ENCODE measurements around the gene ST6GALNAC3.
A peak's percentile ranks its signal among the peaks of the same experiment; 100 is the strongest.
"Not testable (repeated sequence)": the region's sequence is repeated elsewhere in the genome, so short reads cannot be mapped to it uniquely, and the experiment has no call there.

ST6GALNAC3 gene

DNA sequence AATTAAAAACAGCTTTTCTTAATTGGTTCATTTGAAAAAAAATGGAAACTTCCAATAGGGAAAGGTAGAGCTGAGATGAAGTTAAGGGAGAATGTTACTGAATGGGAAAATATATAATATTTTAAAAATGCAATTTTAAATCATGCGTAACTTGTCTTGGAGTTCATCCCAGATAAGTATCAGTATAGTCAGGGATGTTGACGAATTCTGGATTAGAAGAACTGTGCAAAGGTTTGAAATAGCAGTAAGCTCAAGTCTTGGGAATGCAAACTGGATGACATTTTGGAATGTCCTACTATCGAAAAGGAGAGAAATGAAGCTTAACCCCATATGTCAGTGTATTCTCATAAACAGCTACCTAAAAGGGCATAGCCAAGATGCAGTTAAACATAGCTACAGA lies 4.0 kb upstream of the ST6GALNAC3 start:
- DNase-seq (ENCODE audit: low spot score) (no peak), FAIRE-seq (no peak)

DNA sequence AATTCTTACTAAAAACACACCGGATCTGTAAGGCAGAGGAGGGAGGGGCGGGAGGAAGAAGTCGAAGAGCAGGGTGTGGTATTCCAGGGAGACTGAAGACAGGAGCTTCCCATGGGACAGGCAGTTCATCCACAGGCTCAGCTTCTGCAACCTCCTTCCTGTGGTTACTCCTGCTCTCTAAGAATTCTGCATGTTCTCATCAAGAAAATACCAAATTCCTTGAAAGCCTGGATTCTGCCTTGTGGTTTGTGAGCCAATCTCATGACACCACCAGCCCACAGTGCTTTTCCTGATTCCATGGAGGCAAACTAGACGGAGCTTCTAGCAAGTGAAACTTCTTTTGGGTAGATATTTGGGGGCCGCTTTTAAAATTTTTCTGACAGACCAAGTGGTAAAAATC lies 1.1 kb upstream of the ST6GALNAC3 start:
- peak; percentile 73 for DNase-seq (ENCODE audit: low spot score)
- no peak for FAIRE-seq

DNA sequence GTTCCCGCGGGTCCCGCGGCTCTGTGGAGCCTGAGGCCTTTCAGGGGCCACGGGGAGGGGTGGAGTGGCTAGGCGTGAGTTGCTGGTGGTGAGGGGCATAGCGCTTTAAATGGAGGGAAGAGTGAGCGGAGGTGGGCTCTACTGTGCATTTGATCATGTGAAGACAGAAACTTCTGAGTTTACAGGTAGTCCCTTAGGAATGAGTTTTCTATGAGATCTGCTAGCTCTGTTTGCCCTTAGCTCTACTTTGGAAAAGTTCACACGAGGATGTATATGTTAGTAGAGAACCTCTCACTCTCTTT lies 593 bp downstream of the ST6GALNAC3 start:
- FAIRE-seq: no peak
- no peak for DNase-seq (ENCODE audit: low spot score)

DNA sequence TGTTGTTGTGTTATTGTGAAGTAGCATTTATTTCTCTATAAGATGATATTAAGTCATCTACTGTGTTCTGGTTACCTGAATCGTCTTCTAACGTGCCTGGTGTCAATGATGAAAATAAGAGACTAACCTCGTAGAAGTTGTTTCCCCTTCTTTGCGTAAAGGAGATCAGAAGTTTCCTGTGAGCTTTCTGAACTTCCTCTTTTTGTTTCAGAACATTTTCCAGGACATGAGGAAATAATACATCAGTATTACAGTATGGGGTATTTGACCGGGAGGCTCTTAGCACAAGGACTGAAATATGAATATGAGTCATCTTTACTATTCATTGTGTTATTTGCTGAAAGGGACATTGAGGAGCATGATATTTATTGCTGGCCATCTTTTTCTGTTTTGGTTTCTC lies 1.3 kb downstream of the ST6GALNAC3 start:
- DNase-seq (ENCODE audit: low spot score) (no peak), FAIRE-seq (no peak)

DNA sequence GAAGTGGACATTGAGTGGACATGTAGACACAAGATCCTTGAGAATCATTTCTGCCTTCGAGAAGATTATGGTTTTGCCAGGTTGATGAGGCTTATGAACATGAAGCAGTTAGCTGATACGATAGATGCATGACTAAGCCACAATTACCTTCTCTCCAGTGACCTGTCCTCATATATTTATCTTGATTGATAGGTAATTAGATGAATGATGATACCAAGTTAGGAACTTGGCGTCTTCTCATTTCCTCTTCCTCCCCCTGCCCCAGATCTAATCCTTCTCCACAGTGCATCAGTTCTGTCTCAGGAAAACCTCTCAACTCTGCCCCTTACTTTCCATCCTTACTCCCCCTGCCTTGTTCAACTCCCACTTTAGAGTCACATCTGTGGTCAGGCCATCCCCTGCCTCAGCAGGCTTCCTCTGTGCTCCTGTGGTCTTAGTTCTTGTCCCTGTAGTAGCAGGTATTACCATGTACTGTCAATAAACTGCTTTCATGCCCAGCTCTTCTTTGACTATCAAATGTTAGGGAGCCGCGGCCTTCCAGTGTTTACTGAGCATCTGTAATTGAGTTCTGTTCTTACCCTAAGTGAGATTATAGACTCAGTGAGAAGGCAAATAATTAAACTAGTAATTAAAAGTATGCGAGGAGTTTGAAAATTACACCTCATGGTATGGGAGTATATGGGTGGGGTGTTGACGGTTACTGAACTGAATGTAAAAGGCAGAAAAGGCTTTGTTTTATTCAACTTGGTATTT lies 5.1 kb downstream of the ST6GALNAC3 start:
- DNase-seq (ENCODE audit: low spot score) (no peak), FAIRE-seq (no peak)

DNA sequence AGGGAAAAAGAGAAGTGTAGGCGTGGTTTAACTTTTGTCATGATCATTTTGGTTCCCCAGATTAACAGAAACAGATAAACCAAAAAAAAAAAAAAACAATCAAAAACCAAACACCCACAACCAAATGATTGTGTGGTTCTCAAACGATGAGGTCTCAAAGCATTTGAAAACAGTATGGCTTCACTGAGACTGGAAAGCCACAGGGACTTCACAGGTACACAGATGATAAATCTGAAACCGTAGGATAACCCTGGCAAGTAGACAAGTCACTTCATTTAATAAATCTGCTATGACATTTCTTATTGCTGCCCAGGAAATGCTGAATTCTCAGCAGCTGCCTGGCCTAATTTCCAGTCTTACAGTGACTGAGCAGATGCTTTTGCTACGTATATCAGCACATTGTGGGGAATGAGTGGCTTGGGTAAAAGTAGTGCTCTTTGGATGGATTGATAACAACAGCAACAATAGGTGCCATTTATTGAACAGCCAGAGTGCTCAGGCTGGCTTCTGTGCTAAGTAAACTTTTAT lies 6.1 kb downstream of the ST6GALNAC3 start:
- DNase-seq (ENCODE audit: low spot score): no peak
- no peak for FAIRE-seq

DNA sequence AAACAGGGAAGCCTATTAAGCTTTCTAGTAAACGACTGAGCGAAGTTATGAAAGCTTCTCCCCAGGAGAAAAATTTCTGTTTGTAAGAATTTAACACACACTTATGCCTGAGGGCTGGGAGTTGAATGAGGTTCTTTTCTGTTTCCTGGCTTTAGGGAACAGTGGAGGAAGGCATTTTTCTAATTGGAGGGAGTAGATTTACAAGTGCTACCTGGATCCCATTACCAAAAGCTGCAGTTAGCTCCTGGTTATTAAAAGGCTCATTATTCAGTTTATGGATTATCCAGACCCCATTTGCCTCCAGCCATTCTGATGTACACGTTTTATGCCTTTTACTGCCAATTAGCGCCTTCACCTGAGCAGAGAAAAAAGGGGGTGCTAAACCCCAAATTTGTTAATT lies 7.5 kb downstream of the ST6GALNAC3 start:
- DNase-seq (ENCODE audit: low spot score) (no peak), FAIRE-seq (no peak)

DNA sequence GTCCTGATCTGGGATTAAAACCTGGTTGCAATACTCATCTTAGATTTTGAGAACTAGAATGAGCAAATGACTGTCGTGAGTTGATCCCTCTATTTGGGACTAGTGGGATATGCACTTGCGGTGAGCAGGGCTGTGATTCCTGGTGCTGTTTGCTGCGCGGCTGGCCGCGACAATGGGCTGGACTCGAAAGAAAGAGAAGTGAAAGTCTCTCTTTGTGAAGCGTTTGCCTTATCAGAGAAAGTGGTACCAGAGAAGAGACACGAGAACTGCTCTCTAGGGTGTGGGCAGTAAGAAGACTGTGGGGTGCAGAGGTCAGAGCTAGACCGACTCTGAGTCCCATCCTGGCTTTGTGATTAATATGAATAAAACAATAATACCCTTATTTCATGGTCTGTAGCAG lies 8.6 kb downstream of the ST6GALNAC3 start:
- DNase-seq (ENCODE audit: low spot score) (no peak), FAIRE-seq (no peak)

DNA sequence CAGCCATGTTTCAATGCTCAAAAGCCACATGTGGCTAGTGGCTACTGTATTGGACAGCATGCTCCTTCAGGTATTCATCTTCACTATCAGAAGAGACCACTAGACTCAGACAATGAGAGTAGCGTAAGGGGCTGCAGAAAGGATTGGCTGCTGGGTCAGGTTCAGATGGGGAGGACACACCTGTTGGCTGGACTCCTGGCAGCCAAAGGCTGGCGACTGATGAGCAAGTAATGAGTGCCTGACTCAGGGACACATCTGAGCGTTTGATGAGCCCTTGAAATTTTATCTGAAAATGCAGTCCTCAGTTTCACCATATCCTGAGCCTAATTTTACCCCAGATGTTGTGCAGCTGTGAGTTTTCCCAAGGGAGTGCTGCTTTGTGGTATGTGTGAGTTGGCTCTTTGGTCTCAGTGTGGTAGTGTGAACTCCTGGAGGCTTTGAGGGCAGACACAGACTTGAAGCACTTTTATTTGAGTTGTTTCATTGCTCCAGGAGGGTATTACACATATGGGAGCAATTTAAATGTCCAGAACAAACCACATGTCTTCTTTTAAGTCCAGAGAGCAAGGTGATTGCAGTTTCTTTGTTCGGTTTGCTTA lies 9.6 kb downstream of the ST6GALNAC3 start:
- DNase-seq (ENCODE audit: low spot score) (no peak), FAIRE-seq (no peak)

DNA sequence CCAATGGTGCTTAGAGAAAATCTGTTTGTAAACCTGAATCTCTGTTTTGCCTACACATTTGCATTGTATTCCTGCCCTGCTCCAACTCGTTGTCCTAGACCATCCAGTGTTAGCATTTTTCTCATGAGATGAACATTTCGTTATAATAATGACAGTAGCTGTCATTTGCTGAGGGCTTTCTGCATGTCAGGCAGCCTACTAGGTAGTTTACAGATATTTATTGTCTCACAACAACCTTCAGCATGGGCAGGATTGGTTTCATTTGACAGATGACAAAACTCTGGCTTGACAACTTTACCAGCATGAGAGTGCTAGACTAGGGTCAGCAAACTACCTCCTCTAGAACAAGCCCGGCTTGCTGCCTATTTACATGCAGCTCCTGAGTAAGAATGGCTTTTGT lies 10.1 kb downstream of the ST6GALNAC3 start:
- FAIRE-seq (no peak), DNase-seq (ENCODE audit: low spot score) (no peak)

DNA sequence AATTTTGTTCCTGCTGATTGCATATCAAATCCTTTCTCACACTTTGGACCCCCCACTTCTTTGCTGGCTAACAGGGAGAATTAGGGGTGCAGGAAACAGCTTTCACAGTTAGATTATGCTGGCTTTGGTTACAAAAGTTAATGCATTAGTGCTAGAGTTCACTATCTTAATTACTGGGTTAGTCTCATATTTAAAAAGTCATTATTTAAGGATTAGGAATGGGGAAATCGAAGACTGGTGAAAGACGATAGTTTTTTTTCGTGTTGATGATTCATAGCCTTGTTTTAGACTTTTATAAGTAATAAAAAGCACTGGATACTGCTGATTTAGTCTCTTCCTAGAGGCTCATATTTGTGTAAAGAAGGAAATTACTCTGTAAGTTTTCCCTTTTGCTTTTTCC lies 11.6 kb downstream of the ST6GALNAC3 start:
- DNase-seq (ENCODE audit: low spot score) (no peak), FAIRE-seq (no peak)

DNA sequence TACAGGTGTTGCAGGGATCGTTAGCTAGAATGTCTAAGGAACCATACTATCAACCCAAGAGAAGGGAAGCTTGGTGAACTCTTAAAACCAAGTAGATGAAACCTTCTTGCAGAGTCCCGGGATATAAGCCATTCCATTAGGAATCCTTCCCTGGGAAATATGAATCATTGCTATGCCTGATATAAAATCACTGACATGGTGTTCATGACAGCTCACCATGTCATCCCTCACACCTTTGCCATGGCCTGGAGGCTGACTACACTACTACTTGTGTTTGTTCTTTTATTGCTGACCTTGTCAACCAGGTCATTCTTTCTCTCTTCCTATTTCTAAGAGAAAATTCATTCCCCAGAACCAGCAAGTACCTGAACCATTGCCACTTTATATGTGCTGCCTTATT lies 12.1 kb downstream of the ST6GALNAC3 start:
- FAIRE-seq (no peak), DNase-seq (ENCODE audit: low spot score) (no peak)

DNA sequence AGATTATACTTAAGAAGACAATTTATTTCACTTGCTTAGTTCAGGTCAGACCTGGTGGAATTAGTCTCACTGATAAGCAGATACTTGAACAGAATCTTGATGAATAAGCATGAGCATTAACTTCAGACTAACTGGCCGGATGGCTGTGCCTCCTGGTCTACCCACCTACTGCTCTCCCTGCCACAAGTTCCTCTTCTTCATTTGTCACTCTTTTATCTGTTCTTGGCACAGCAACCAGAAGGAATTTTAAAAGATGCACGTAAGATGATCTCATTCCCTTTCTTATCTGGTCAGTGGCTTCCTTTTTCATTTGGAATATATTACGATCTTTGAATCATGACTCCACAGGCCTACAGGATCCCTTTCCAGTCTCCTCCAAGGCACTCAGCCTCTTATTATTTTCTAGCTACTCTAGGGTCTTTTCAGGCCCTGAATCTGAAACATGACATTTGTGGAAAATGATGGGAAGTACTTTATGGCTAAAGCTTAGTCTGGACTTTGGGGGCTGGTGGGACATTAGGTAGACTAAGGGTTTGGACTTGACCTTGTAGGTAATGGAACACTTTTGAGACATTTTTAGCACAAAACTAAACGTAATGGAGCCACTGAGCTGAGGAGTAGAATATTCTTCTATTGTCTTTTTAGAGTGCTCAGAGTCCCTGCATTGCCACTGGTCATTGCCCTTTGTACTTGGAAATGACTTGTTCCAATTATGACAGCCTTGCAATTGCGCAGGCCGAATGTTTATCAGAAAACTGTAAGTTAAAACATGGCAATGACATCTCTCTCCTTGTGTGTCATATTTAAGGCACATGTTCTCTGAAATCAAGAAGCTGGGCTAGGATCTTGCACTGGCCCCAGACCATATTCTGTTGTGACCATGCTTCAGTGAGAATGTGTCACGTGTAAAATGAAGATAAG lies 16.0 kb downstream of the ST6GALNAC3 start:
- FAIRE-seq (no peak), DNase-seq (ENCODE audit: low spot score) (no peak)

DNA sequence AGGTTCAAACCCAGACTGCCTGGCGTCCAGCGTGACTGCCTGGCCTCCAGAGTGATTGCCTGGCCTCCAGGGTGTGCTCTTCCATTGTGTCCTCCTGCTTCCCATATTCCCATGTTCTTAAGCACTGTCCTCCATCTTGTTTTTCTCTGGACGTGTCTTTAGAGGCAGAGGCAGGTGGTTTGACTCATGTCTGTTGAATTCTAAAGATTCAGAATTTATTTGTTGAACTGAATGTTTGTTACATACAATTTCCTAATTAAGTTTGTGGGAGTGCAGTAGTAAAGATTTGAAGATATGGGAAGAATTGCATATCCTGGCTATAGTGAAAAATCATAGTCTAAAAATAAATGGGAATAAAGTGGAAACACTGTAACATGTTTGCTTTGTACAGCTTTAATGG lies 18.3 kb downstream of the ST6GALNAC3 start:
- FAIRE-seq (no peak), DNase-seq (ENCODE audit: low spot score) (no peak)

DNA sequence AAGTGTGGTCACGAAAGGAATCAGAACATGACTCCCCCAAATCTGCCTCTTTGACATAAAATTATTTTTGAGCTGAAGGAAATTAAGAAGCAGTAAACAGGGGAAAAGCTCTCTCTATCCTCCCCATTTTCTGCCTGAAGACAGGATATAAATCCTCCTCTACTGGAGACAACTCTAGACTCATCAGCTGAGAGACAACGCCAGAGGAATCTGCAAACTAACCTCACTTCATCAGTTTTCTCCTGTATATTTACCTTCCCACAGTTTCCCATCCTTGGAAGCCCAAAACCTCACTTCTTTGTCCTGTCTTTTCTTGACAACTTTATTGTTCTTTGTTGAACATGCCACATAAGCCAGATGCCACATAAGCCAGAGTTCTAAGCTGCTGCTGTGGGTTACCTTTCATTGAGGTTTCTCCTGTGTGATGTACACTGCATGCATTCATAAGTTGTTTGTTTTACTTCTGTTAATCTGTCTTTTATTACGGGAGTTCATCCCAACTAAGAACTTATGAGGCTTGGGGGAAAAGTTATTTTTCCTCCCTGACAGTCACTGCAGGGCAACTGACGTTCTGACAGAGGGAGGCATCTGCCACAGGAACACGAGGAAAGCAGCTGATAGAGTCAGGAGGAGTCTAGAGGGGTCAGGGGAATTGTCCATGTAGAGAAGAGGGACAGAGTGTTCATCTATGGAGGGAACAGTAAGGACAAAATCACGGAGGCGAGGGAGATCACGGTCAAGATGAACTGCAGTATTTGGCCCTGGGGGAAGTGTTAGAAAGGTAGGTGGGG lies 19.2 kb downstream of the ST6GALNAC3 start:
- FAIRE-seq (no peak), DNase-seq (ENCODE audit: low spot score) (no peak)

DNA sequence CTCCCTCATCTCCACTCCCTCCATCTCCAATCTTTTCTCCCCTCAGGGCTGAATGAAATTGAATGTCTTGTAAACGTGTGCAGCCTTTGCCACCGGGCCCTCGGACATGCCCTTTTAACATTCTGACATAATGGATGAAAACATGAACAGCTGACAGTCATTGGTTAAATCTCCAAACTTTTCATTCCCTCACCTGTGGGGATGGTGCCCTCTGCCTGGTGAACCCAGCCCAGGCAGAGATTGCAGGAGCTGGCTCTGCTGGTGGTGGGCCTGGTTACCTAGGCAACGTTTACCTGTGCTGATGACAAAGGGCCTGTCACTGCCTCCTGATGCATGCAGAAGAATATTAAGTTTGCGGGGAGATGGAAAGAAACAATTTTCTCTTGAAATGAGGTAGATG lies 21.3 kb downstream of the ST6GALNAC3 start:
- no peak for DNase-seq (ENCODE audit: low spot score)
- FAIRE-seq: no peak

DNA sequence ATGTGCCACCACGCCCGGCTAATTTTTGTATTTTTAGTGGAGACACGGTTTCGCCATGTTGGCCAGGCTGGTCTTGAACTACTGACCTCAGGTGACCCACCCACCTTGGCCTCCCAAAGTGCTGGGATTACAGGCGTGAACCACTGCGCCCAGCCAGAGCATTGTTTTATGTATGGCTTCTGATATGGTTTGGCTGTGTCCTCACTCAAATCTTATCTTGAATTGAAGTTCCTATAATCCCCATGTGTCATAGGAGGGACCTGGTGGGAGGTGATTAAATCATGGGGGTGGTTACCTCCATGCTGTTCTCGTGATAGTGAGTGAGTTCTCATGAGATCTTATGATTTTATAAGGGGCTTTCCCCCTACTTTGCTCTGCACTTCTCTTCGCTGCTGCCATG lies 22.5 kb downstream of the ST6GALNAC3 start:
- FAIRE-seq; DNase-seq (ENCODE audit: low spot score): not testable (repeated sequence)

DNA sequence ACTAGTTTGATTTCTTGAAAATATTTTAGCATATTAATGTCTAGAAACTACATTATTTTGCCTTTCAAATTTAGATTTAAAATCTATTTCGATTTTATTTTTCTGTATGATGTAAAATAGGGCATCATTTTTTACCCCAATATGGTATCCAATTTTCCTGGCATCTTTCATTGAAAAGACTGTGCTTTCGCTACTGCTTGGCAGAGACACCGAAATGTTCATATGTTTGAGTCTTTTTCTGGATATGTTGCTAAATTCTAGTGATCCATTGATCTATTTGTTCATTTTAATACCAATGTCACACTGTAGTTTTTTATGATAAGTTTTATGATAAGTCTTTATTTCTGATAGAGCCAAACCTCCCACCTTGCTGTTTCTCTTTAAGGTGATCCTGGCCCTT lies 24.3 kb downstream of the ST6GALNAC3 start:
- DNase-seq (ENCODE audit: low spot score) (no peak), FAIRE-seq (no peak)

DNA sequence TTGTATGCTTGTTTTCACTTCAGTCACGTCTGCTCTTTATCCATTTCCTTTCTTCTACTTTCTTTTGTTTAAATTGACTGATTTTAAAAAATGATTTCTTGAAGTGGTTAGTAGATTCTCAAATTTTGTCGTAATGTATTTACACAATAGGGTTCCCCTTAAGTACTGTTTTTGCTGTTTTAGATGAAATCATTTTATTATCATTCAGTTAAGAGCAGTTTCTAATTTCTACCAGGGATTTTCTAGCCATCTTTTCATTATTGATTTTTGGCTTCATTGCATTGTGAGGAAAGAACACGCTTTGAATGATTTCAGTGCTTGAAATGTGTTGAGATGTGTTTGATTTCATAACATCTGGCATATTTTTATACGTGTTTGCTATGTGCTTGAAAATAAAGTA lies 27.0 kb downstream of the ST6GALNAC3 start:
- FAIRE-seq (no peak), DNase-seq (ENCODE audit: low spot score) (no peak)

DNA sequence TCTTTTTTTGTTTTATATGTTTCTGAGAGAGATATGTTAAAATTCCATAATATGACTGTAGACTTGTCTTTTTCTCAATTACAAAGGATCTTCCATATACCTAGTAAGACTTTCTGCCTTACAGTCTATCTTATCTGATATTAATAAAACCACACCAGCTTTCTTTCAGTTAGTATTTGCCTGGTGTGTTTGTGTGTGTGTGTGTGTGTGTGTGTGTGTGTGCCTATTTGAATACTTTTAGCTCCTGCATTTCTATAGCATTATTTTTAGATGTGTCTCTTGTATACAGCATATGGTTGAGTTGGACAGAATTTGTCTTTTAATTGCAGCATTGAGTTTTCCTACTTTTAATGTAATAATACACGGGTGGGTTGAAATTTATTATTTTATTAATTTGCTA lies 27.5 kb downstream of the ST6GALNAC3 start:
- FAIRE-seq: no peak
- no peak for DNase-seq (ENCODE audit: low spot score)

DNA sequence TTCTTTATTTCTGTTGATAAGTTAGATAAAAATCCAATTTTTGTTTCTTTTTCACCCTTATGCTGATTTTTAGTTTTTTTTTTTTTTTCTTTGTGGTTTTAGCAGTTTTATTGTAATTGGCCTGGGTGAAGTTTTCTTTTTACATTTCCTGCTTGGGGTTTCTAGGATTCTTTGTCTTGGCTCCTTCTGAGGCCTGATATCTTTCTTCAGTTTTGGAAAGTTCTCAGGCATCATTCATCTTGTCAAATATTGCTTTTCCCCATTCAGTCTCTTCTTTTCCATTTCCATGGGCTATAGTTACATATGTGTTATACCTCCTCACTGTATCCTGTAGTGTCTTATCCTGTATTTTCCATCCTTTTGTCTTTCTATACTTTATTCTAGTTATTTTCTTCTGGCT lies 28.5 kb downstream of the ST6GALNAC3 start:
- DNase-seq (ENCODE audit: low spot score): no peak
- FAIRE-seq: no peak

Measured in urothelium cell line (cell line).